HG03520 (cell line): ENCODE data around the gene SIK3.
A peak's percentile ranks its signal among the peaks of the same experiment; 100 is the strongest.

ENCODE experiments used
- ATAC-seq: cut with Tn5 transposase; IDR thresholded peaks from one replicate; pipeline ENCODE4 v1.9.1; 2021; ENCODE audit warnings: mild to moderate bottlenecking, moderate library complexity; ENCODE audit not compliant: unreplicated experiment

The SIK3 gene

DNA sequence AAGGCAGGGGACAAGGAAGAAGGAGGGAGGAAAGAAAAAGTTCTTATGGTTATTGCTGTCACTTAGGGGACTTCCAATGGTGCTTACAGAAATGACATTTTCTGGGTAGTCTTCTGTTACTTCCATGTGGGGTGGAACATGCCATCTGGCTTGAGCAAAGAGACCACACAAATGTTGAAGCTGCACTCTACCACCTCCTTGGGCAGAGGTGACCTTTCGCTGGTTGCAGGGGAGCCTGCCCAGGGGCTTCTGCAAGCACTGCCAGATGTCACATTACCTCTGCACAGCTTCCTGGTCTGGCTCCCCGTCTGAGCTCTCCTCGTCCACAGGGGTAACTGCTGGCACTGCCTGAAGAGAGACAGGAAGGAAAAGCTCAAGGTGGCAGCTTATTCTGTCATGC, 228.2 kb downstream of the SIK3 start:
- no peak for ATAC-seq

DNA sequence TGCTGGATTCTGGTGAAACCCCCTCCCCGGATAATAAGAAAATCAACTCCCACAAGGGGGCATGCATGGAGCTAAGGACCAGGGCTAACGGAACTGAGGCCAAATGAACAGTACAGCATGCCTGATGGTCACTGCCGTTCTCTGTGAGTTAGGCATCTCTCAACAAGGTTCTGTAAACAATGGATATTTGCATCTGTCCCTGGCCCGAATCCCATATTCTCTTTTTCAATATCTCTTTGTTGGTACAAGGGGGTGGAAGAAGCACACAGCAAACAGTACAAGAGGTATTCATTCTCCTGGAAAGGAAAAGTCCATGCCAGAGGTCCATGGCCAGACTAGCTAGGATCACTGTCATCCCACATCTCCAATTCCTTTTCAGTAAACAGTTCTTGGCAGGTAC, 228.6 kb downstream of the SIK3 start:
- ATAC-seq: no peak

DNA sequence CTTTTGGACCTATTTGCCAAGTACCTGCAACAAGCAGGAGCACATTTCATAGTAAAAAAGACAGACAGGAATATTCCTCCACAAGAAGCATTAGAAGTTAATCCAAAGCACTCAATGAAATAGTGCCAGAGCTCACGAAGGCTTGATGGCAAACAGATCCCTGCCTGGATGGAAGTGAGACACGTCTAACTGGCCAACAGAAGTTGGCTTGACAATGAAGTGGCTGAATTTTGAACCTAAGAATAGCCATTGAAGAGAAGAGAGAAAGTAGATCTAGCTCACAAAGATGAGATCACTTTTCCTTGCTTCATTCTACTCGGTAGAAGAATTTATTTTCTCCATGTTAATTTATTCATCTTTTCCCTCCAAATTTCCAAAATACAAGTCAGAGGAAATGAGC, 230.2 kb downstream of the SIK3 start:
- ATAC-seq: no peak

DNA sequence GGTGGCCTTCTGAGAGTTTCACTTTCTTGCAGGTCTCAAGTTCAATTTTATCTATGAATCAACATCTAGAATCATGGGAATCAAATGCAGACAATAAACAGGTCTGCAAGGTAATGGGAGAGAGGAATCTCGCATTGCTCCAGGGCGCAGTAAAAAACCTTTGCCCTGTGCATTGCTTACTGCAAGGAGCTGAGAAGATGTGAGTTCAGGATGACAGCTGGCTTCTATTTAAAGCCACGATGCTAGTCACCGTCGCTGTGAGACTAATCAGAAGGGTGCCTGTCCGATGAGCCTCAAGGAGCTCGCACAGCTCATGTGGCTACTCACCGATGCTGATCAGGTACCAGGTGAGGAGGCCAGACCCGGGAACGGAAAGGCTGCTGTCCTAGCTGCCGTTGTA, 230.6 kb downstream of the SIK3 start:
- no peak for ATAC-seq

DNA sequence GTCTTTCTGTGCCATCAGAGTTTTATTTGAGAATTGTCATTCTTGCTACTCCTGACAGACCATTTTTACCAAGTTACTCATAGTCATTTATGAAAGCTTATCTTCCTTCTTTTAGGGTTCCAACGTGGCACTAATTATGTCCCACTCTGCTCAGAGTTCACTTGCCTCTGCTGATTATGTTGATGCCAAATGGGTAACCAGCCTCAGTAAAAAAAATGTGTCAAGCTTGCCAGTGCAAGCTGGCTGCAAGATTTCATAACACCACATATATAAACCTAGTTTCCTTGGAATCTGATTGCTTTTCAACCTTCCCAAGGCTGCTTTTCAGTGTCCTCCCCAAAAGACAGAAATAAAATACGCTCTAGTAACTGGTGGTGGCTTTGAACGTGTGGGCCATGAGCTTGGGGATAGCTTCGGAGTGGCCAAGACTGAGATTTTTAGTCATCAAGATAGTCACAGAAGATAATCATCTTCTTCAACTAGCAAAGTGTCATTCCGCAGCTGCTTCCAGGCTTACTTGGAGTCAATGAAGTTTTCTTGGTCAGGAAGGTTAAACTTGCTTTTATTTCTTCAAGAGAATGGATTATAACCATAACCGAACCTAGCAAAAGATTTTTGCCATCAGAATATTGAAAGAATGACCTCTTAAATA, 231.3 kb downstream of the SIK3 start:
- no peak for ATAC-seq

DNA sequence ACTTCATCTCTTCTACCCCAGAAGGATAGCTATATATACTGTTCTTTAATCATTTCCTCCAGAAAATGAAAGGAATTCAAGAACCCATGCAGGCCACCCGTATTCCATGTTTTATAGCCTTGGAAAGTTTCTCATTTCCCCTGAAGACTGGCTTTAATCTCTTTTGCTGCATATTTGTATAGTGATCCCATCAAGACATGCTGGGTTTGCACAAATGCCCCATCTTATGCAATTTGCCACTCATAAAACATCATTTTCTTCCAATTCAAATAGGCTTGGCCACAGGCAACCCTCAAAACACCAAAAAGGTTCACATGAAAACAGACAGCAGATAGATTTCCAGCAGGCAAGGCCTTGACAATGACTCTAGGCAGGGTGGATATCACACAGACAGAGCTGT, 232.5 kb downstream of the SIK3 start:
- ATAC-seq: no peak

DNA sequence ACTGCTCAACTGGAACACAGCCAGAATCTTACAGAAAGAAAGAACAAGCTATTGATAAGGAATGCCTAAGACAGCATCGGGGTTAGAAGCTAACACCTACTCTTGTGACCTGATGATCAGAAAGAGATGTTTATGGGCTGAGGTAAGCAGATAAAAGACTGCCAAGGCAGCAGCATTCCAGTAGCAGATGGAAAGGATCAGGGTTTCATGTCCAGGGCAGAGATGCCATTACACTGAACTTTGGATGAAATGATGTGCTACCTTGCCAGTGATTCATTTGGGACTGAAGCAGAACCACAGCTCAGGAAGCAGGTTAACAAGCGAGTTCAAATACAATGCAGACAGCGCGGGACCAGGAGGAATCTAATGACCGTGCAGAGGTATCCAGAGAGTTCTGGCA, 233.7 kb downstream of the SIK3 start:
- ATAC-seq: no peak

DNA sequence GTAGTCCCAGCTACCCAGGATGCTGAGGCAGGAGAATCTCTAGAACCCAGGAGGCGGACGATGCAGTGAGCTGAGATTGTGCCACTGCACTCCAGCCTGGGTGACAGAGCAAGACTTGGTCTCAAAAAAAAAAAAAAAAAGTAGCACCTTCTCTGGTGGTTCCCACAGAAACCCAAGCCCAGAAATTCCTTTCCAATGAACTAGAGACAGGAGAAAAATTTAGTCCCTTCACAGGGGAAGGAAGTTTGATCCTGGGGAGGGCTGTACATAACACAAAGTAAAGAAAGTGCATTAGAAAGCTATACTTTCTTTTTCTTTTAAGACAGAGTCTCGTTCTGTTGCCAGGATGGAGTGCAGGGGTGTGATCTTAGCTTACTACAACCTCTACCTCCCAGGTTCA, 235.3 kb downstream of the SIK3 start:
- no peak for ATAC-seq

DNA sequence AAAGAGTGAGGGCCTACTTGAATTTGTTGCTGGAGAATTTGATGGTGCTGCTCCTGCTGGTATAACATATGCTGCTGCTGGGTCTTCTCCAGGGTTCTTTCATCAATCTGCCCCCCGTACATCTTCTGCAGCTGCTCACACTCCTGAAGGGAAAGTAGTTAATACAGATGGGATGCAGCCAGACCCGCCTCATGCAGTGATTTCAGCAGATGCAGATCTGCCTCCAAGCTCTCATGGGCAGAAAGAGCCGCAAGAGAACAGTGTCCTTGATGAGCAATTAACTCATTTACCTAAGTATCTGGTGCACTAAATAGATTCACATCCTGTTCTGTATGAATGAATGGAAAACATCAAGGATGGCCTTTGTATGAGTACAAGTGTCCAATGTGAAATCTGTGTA, 236.0 kb downstream of the SIK3 start:
- no peak for ATAC-seq

DNA sequence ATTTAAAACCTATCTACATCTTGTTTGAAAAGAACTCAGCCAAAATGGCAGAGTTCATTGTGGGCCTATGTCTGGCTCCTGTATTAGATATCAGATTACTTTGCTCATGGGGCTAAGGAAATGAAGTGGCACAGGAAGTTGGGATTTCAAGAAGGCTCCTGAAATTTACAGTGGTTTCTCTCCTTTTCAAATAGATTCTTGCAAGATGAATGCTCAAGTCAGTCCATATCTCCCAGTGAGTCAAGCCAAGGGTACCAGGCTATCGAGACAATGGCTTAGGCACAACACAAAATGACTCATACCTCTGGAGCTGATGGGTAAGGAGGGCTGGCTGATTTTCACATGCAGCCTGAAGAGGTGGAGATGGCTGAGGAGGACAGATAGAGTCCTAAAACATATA, 236.7 kb downstream of the SIK3 start:
- ATAC-seq: no peak

DNA sequence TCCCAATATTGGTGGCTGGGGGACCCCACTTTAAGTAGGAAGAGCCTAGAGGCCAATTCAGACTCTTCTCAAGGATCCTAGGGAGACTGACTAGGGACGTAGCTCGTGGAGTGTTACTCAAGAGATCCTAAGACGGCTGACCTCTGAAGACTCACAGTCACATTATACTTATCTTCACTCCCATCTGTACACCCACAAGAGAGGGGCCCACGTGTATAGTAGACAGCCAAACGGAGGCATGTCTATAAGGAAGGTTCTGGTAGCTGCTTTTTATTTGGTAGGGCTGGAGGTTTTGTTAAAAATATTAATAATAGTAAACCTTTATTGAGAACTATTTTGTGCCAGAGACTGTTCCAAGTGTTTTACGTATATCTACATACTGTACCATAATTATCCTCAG, 237.9 kb downstream of the SIK3 start:
- no peak for ATAC-seq

DNA sequence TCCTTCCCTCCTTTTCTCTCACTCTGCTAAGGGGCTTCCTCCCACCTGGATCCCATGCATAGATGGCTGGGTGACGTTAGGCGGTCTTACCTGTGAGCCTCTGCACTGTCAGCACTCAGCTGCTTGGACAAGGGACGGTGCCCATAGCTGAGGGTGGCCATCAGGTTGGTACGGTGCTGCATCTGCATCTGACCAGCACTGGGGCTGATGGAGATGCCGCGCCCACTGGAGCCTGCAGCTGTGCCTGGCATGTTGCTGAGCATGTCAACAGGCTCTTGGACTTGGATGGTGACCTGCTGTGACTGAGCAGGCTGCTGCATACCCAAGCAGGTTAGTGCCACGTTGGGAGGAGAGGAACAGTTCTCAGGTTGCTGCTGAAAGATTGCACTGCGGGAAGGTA, 239.1 kb downstream of the SIK3 start:
- ATAC-seq: no peak

DNA sequence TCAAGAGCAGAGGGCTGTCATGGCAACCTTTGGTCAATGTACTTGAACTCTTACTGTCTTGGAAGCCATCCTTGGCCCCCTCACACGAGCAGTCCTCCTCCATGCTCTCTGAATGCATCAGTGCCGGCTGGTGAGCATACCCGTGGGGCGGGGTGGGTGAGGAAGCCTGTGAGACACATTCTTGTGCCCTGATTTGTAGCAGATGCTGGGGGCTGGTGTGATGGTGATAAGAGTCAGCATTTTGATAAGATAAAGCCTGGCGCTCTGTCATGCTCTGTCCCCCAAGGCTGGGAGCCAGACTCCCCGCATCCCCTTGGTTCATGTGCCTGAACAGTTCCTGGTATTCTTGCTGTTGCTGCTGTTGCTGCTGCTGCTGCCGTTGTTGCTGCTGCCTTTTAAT, 240.3 kb downstream of the SIK3 start:
- no peak for ATAC-seq

DNA sequence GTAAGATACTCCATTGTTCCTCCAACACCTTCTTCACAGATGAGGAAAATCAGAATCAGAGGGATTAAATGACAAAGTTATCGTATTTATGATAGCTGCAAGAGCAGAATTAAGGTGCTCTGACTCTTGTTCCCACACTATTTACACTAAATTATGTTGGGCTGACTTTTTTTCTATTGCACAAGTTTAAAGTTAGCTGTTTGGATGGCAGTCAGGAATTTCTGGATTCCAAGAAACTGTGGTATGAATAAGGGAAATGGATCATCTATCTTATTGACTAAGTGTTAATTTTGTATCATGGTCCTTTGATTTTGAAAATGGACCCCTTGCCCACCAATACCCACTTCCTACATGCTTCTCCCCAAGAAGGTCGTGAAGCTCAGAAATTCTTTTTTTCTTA, 240.9 kb downstream of the SIK3 start:
- no peak for ATAC-seq

DNA sequence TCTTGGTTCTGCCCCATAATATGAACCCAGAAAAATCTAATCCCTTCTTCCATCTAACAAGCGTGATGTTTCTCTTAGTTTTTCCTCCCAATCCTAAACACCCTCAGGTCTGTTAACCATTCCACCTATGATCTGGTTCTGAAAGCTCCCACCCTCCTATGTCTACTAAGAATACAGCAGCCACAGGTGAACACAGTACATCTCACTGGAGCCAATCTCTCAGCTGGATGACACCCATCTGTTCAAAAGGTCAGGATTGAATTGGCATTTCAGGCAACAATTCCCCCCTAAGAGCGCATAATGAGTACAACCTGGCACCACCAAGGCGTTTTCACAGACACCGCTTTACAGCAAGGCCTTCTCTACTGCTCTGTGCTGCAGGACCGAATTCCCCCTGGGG, 241.8 kb downstream of the SIK3 start:
- ATAC-seq: no peak

DNA sequence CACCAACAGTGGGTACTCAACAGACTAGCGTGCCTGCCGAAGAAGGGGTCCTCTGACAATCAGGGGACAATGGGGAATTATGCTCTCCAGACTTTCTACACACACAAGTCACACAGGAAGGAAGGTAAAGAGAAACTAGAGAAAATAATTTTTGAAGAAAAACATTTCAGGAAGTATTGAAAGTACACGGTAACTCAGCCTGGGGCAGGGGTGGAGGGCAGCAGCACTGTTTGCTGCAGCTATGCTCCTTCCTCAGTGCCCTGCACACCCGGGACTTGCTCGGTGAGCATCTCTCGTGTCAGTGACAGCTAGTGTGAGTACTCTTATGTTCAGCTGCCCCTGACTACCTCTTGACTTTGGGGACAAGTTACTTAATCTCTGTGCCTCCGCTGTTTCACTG, 242.8 kb downstream of the SIK3 start:
- no peak for ATAC-seq

DNA sequence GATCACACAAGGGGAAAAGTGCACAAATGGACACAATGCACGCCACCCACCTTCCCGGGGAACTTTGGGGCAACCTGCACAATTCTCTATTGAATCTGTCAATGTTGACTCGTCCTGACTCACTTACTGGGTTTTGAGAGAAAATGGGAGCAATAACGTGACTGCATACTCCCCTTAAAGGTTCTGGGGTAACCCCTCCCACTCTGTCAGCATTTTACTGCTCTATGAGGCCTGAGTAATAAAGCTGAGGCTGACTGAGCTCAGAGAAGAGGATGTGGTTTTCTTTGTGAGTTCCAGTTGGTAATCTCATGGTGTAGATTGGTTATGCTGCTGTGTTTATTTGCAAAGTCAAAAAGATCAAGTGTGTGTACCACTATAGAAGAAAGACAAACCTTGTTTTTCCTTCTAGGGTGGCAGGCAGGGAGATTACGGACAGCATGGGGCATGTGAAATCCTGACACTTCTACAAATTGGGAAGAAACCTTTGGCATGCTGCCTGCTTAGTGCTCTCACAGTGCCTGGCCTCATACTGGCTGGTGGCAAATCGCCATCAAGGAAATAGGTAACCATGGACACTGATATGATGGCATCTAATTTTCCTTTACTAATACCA, 244.7 kb downstream of the SIK3 start:
- ATAC-seq: peak; percentile 90

DNA sequence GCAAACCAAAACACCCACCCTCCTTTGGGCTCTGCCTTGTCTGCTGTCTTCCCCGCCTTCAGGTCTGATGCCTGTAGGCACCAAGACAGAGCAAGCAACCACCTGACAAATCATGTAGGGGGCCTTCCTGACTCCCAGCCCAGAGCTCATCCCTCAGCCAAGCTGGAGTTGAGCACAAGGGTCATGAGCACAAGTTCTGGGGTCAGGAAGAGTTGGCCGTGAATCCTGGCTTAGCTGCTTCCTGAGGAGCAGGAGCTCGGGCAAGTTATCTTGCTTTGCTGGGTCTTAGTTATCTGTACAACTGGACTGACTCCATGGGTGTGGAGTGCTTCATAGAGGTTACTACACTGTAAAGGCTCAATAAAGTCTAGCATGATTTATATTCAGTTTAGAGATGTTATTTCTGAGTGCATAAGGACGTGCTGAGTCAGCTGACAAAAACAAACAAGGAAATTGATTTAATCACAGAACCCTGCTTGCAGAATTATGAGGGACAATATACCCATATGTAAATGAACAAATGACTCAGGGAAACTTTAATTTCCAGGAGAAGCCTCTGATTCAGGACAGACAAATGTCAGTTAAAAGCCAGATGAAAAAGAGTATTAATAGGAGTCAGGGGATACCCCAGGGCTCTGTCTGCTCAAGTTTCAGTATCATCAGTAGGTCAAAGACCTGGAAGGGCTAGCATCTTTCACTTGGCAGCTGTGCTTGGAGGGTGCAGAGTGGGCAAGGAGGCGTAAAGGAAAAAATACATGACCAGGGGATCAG, 245.8 kb downstream of the SIK3 start:
- ATAC-seq: no peak

DNA sequence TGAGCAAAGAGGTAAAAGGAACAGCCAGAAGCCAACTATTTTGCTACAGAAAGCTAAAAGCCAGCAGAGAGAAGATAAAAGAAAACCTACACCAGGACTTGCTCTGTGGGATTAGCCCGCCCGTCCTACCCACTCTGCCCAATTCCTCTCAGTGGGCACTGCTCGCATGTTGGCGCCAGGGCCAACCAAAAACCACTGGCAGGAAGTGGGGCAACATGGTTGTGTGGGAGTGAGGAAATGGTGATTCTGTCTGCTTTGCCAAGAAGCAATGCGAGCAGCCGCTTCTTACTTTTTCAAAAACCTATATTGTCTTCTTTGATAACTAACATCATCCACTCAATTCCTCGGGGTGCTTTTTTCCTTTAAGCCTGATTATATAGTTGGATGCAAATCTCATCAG, 246.6 kb downstream of the SIK3 start:
- ATAC-seq: no peak

DNA sequence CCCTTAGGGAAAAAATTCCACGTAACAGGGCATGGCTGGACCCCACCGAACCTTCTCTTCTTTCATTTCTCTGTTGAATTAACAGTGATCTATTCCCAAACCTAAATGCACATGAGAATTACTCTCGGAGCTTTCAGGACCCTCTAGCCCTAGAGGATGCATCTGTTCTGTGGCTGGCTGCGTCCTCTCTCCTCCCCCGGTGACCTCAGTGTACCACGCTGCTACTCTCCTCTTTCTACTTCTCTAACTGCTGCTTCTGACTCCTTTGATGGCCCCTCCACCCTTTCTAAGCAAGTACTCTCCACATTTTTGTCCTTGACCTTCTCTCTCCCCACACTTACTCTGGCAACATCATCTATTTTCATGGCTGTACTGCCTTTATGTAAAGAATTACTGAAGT, 248.7 kb downstream of the SIK3 start:
- ATAC-seq: no peak

DNA sequence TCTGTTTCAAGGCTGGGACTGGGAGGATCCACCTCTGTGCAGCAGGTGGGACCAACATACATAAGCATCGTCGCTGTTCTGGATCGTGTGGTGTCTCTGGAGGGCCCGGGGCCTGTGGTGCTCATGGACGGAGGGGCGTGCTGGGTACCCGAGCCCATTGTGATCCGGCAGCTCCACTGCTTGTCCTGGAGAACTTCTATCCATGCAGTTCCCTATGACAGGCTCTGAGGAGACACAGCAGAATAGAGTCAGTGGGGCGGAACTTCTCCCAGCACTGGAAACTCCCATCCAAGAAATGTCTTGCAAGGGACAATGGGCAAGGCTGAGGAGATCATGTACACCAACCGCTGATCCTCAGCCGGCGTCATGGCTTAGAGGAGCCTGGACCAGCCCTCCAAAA, 249.2 kb downstream of the SIK3 start:
- no peak for ATAC-seq

DNA sequence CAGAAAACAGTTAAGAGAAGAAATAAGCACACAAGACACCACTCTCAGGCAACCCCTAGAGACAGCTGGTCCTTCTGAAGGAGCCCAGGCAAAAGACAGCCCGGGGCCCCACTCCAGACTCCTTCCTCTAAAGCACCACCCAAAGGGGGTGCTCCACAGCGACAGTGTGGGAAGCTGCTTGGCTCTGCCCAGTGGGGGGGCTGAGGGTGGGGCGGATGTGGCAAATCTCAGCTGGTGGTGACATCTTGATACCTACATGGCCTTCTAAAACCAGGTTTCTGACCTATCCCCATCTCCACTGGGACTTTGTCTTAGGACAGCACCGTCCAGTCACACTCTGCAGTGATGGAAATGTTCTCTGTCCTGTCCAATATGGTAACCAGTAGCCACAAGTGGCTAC, 250.6 kb downstream of the SIK3 start:
- ATAC-seq: no peak
